Esophagus squamous epithelium (tissue), 5 donors: ENCODE results near the gene MEIS3. TPM values are rescaled to one million over a fixed set of nuclear protein-coding genes. Genes with fewer than 3 reads are reported as not detected.

Experiments
- DNase-seq: peaks from one replicate; lab custom pipeline; 2025; lab: John Stamatoyannopoulos, UW
- H3K27ac ChIP-seq, 4 donors: fragments of 200-600 bp; sonication (generic); one replicate each; pipeline ENCODE4 v1.5.1; 2016 to 2019; ENCODE audit warnings: mild to moderate bottlenecking in 1 of 4
- H3K27me3 ChIP-seq, 4 donors: fragments of 200-600 bp; sonication (generic); 1 replicate in 3 of 4; 2 replicates in 1 of 4; pipeline versions ENCODE4 v1.5.1 to v1.6.0; 2017 to 2021; ENCODE audit warnings: antibody characterized with exemption in 1 of 4
- H3K36me3 ChIP-seq, 3 donors: fragments of 200-600 bp; sonication (generic); one replicate each; pipeline ENCODE4 v1.5.1; 2016 to 2019
- H3K4me1 ChIP-seq, 3 donors: fragments of 200-600 bp; sonication (generic); one replicate each; pipeline ENCODE4 v1.5.1; 2017 to 2019
- H3K4me3 ChIP-seq, 4 donors: fragments of 200-600 bp; sonication (generic); 1 replicate in 3 of 4; 2 replicates in 1 of 4; pipeline ENCODE4 v1.5.1; 2016 to 2019; ENCODE audit warnings: mild to moderate bottlenecking in 2 of 4, moderate library complexity in 1 of 4
- H3K9me3 ChIP-seq, 3 donors: fragments of 200-600 bp; sonication (generic); one replicate each; pipeline ENCODE4 v1.5.1; 2016 to 2019
- POLR2A ChIP-seq, 4 donors: fragments of 450-650 bp; IDR thresholded peaks; one replicate each; pipeline ENCODE4 v1.6.1; 2017; ENCODE audit warnings: antibody characterized with exemption in 4 of 4, mild to moderate bottlenecking in 4 of 4, moderate library complexity in 3 of 4
- WGBS, 2 donors: methylation state at CpG; one replicate each; pipeline ENCODE4 v1.1.5; 2018; 5-methylcytosine and 5-hydroxymethylcytosine counted together
- intact Hi-C: fragments of 100-400 bp; cut with DNase I; formaldehyde crosslinking; loops from one replicate; pipeline ENCODE4 v1.15.0; 2022
- total RNA-seq, 4 donors: library from RNA; depleted of rRNA; stranded (reverse); fragments of >200 nt; gene quantifications; one replicate each; pipeline ENCODE4 v1.1.0, GENCODE V29; 2016
- TF ChIP-seq, protein P1 (sequence below), 6 experiments: fragments of 450-650 bp in 4 of 6; fragments of 200-600 bp in 2 of 6; sonication (generic) in 2 of 6; IDR thresholded peaks; one replicate each; pipeline ENCODE4 v1.5.1; 2016 to 2019; ENCODE audit warnings: antibody characterized with exemption in 6 of 6, mild to moderate bottlenecking in 4 of 6, moderate library complexity in 4 of 6
- donor health status: DM: yes; HTN: yes; CAD: no.

MEIS3 gene
- total RNA-seq, 4 donors from 2014 or later, result 1.0 to 13.5 (median 3.9) TPM

DNA sequence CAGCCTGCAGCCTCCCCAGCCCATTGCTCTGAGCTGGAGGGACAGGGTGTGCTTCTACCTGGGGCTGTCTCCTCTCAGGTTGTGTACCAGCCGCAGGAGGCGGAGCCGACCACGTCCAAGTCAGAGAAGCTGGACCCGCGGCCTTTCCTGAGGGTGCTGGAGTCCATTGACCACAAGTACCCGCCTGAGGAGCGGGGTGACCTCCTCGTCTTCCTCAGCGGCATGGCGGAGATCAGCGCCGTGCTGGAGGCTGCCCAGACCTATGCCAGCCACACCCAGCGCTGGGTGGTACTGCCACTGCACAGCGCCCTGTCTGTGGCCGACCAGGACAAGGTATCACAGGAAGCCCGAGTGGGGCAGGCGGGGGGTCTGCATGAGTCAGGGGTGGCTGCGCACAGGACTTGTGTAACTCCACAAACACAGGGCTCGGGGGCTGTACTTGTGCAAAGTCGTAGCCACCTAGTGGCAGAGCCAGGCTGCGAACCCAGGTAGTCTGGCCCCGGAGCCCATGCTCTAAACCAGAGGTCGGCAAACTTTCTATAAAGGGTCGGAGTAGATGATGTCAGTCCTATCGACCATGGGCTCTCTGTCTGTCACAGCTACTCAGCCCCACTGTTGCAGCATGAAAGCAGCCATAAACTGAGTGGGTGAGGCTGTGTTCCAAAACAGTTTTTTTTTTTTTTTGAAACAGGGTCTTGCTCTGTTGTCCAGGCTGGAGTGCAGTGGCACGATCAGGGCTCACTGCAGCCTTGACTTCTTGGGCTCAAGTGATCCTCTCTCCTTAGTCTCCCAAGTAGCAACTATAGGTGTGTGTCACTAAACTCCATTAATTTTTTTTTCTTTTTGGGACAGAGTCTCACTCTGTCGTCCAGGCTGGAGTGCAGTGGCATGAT is 61.3 kb downstream of the MEIS3 start:
- H3K4me3 ChIP-seq, result no peak overlapping the region
- no peaks in the 10 kb centered on the region for H3K4me1 ChIP-seq
- DNase-seq, result no peak
- intact Hi-C loops, result no loop called here
- WGBS, 2 donors, result 94% methylated on average over 7 of the region's 28 CpGs
- no peaks in the 10 kb centered on the region for H3K27me3 ChIP-seq
- H3K27ac ChIP-seq, result no peak overlapping the region
- peaks cover 58 to 100% (median 76%) of the 10 kb centered on the region in 3 donors for H3K36me3 ChIP-seq
- TF ChIP-seq, protein P1, sequence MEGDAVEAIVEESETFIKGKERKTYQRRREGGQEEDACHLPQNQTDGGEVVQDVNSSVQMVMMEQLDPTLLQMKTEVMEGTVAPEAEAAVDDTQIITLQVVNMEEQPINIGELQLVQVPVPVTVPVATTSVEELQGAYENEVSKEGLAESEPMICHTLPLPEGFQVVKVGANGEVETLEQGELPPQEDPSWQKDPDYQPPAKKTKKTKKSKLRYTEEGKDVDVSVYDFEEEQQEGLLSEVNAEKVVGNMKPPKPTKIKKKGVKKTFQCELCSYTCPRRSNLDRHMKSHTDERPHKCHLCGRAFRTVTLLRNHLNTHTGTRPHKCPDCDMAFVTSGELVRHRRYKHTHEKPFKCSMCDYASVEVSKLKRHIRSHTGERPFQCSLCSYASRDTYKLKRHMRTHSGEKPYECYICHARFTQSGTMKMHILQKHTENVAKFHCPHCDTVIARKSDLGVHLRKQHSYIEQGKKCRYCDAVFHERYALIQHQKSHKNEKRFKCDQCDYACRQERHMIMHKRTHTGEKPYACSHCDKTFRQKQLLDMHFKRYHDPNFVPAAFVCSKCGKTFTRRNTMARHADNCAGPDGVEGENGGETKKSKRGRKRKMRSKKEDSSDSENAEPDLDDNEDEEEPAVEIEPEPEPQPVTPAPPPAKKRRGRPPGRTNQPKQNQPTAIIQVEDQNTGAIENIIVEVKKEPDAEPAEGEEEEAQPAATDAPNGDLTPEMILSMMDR (IDR thresholded peaks at IDR 0.05), result no peak
- TF ChIP-seq POLR2A (IDR thresholded peaks at IDR 0.05), result no peak
- H3K9me3 ChIP-seq, result no peaks in the 10 kb centered on the region

DNA sequence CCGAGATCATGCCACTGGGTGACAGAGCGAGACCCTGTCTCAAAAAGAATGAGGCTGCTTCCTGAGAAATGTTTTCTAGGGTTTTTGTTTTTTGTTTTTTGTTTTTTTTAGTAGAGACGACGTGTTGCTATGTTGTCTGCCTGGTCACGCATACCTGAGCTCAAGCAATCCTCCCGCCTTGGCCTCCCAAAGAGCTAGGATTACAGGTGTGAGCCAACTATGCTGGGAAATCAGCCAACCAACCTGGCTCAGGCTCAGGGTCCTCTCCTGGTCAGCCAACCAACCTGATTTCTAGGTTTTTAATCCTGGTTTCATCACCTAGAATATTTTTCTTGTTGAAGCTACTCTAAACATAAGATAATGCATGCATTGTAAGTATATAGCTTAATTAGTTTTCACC is 62.4 kb downstream of the MEIS3 start:
- TF ChIP-seq, protein P1 (IDR thresholded peaks at IDR 0.05), result no peak
- no peak for TF ChIP-seq POLR2A (IDR thresholded peaks at IDR 0.05)
- WGBS, 2 donors, result 56 to 96% methylated on average over 6 of the region's 6 CpGs
- no peak overlapping the region for H3K4me3 ChIP-seq
- intact Hi-C loops, result no loop called here
- no peak overlapping the region for H3K27ac ChIP-seq
- H3K9me3 ChIP-seq, result no peaks in the 10 kb centered on the region
- DNase-seq, result no peak
- peaks cover 55 to 99% (median 72%) of the 10 kb centered on the region in 3 donors for H3K36me3 ChIP-seq
- no peaks in the 10 kb centered on the region for H3K4me1 ChIP-seq
- H3K27me3 ChIP-seq, result no peaks in the 10 kb centered on the region

DNA sequence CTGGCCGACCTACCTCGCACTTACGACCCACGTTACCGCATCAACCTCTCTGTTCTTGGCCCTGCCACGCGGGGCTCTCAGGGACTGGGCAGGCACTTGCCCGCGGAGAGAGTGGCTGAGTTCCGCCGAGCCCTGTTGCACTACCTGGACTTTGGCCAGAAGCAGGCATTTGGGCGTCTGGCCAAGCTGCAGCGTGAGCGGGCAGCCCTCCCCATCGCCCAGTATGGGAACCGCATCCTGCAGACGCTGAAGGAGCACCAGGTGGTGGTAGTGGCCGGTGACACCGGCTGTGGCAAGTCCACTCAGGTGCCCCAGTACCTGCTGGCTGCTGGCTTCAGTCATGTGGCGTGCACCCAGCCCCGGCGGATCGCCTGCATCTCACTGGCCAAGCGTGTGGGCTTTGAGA is 66.0 kb downstream of the MEIS3 start:
- intact Hi-C loops, result no loop called here
- 93 to 96% methylated on average over 6 to 8 of the region's 24 CpGs for WGBS, 2 donors

More for the DNA sequence above, 66.0 kb downstream of the MEIS3 start:
- Histone ChIP-seq H3K27me3 (no peaks in the 10 kb centered on the region), H3K36me3 (peaks cover 40 to 63% (median 49%) of the 10 kb centered on the region in 3 donors), H3K4me1 (peaks cover 10 to 30% (median 13%) of the 10 kb centered on the region in 3 donors), H3K27ac (no peak overlapping the region), H3K9me3 (no peaks in the 10 kb centered on the region), H3K4me3 (no peak overlapping the region)
- TF ChIP-seq, protein P1 (IDR thresholded peaks at IDR 0.05), result no peak
- TF ChIP-seq POLR2A (IDR thresholded peaks at IDR 0.05), result no peak
- DNase-seq, result no peak

Other genes starting within 250 kb of the MEIS3 start
- 1 to 10 TPM in 3 of 4 donors, under 1 TPM in 1; 0.48 to 3.2 (median 2.6) TPM for gene BBC3, start 188.3 kb downstream of the MEIS3 start, total RNA-seq
- gene CCDC9, start 163.0 kb downstream of the MEIS3 start, total RNA-seq, result 10 to 100 TPM in 2 of 4 donors, 1 to 10 TPM in 2; 6.6 to 16.8 (median 10.5) TPM
- gene INAFM1, start 144.6 kb downstream of the MEIS3 start, total RNA-seq, result 1 to 10 TPM; 1.4 to 8.2 (median 3.5) TPM
- 1 to 10 TPM in 3 of 4 donors, under 1 TPM in 1; 0.87 to 3.2 (median 2.3) TPM for gene C5AR1, start 109.7 kb downstream of the MEIS3 start, total RNA-seq
- 1 to 10 TPM in 1 of 4 donors, under 1 TPM in 3; 0.21 to 1.3 (median 0.63) TPM for gene C5AR2, start 87.4 kb downstream of the MEIS3 start, total RNA-seq
- gene DHX34, start 70.2 kb downstream of the MEIS3 start, total RNA-seq, result 10 to 100 TPM; 10.7 to 20.8 (median 17.7) TPM
- 1 to 10 TPM in 2 of 4 donors, under 1 TPM in 1, not detected in 1; 0.08 to 5.0 (median 3.6) TPM for gene SLC8A2, start 52.4 kb upstream of the MEIS3 start, total RNA-seq
- gene KPTN, start 64.7 kb upstream of the MEIS3 start, total RNA-seq, result 1 to 10 TPM; 5.6 to 9.4 (median 8.4) TPM
- gene NAPA, start 95.5 kb upstream of the MEIS3 start, total RNA-seq, result 100 to 1,000 TPM; 106 to 178 (median 125) TPM
- gene ZNF541, start 153.6 kb upstream of the MEIS3 start, total RNA-seq, result under 1 TPM in 1 of 4 donors, not detected in 3; 0.04 TPM
- 10 to 100 TPM in 1 of 4 donors, 1 to 10 TPM in 3; 1.1 to 17.5 (median 7.0) TPM for gene BICRA, start 189.6 kb upstream of the MEIS3 start, total RNA-seq